Activated naive CD4-positive, alpha-beta T cell treated with anti-CD3 and anti-CD28 coated beads, Interleukin-2, amount 50 U/mL, for 24 hours (primary cell): ENCODE results near the gene BCL2L13.
"Not testable (repeated sequence)": the region's sequence is repeated elsewhere in the genome, so short reads cannot be mapped to it uniquely, and the experiment has no call there.

Source experiments
- H3K27ac Mint-ChIP-seq: one replicate; pipeline ENCODE4 v1.8.0; 2021; ENCODE audit warnings: mild to moderate bottlenecking, mixed read lengths
- H3K27me3 Mint-ChIP-seq: one replicate; pipeline ENCODE4 v1.8.0; 2021; ENCODE audit warnings: mixed read lengths
- H3K36me3 Mint-ChIP-seq: one replicate; pipeline ENCODE4 v1.8.0; 2021; ENCODE audit warnings: mixed read lengths
- H3K4me1 Mint-ChIP-seq: one replicate; pipeline ENCODE4 v1.8.0; 2021; ENCODE audit warnings: mixed read lengths
- H3K4me3 Mint-ChIP-seq: one replicate; pipeline ENCODE4 v1.8.0; 2021; ENCODE audit warnings: mild to moderate bottlenecking, mixed read lengths
- H3K9me3 Mint-ChIP-seq: one replicate; pipeline ENCODE4 v1.8.0; 2021; ENCODE audit warnings: mixed read lengths

Gene BCL2L13

DNA sequence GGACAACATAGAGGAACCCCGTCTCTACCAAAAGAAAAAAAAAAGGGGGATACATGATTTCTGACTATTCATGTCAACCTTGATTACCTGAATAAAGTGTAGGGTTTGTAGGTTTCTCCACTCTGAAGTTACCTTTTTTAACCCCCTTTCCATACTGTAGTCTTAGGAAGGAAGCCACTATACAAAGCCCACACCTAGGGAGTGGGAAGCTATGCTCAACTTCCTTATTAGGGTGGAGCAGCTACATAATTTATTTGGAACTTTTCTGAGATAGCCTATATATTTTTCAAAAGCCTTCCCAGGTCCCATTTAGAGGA lies 9.4 kb upstream of the BCL2L13 start:
- Mint-ChIP-seq H3K27ac (peak overlapping the region; percentile 98), H3K9me3 (no peaks in the 10 kb centered on the region)

DNA sequence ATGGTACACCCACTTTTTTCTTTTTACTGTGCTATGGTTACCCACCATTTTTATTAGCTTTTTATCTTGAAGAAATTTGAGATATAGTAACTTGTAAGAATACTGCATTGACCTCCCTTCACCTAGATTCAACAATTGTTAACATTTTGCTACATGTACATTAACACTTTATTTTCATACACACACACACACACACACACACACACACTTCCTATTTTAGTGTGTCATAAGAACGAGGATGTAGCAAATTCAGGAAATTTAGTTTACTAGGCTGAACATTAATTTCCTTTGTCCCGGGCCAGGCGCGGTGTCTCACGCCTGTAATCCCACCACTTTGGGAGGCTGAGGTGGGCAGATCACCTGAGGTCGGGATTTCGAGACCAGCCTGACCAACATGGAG lies 8.9 kb upstream of the BCL2L13 start:
- Mint-ChIP-seq H3K36me3 (no peaks in the 10 kb centered on the region), H3K27me3 (no peaks in the 10 kb centered on the region), H3K9me3 (no peaks in the 10 kb centered on the region), H3K4me1 (peaks cover 24% of the 10 kb centered on the region), H3K27ac (no peak overlapping the region), H3K4me3 (peak overlapping the region; percentile 99)

More for the DNA sequence above, 9.4 kb upstream of the BCL2L13 start:
- no peaks in the 10 kb centered on the region for H3K27me3 Mint-ChIP-seq
- H3K4me1 Mint-ChIP-seq, result peaks cover 26% of the 10 kb centered on the region
- peak overlapping the region; percentile 99 for H3K4me3 Mint-ChIP-seq
- no peaks in the 10 kb centered on the region for H3K36me3 Mint-ChIP-seq

DNA sequence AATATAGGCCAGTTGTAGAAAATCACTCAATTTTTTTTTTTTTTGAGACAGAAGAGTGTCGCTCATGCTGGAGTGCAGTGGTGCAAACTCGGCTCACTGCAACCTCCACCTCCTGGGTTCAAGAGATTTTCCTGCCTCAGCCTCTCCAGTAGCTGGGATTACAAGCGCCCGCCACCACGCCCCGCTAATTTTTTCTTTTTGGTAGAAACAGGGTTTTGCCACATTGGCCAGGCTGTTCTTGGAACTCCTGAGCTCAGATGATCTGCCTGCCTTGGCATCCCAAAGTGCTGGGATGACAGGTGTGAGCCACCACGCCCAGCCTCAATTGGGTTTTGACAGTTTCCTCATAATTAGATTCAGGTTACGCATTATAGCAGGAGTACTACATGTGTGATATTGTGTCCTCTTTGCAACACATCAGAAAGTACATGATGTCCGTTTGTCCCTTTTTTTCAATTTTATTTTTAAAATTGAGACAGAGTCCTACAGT lies 7.4 kb upstream of the BCL2L13 start:
- H3K27me3 Mint-ChIP-seq, result no peaks in the 10 kb centered on the region
- H3K4me3 Mint-ChIP-seq, result peak overlapping the region; percentile 33
- H3K4me1 Mint-ChIP-seq, result peaks cover 14% of the 10 kb centered on the region

DNA sequence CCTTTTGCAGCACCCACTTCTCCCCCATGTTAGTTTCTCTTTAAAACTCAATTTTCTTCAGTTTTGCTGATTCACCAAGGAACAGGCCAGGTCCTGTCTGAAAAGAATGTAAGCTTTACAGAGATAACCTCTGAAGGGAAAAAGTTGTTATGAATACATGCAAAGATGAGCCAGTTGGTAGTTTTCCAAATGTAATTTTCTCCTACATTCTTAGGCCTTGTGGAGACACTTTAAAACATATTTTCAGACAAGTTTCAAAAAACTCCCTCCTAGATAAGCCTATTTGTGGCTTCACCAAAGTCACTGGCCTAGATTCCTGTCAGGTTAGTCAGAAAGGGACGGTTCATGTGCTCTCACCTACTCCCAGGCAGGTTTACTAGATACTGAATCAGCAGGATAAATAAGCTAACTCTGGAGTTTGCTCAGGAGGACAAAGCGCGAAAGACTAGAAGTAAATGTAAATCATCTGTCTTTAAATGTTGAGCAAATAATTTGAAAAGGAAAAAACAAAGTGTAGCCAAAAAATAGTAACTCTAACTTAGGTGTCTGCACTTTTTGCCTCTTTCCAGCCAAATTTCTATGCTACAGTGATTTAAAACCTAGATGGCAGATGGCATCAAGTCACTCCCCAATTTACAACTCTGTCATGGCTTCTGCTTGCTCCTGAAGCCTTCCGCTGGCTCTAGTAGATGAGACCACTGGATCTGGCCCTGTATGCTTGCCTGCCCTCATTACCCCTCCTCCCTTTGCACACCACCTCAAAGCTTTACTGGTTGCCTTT lies 5.2 kb upstream of the BCL2L13 start:
- H3K27me3 Mint-ChIP-seq, result no peaks in the 10 kb centered on the region
- no peaks in the 10 kb centered on the region for H3K36me3 Mint-ChIP-seq
- no peak overlapping the region for H3K27ac Mint-ChIP-seq
- H3K4me1 Mint-ChIP-seq, result peaks cover 20% of the 10 kb centered on the region
- no peaks in the 10 kb centered on the region for H3K9me3 Mint-ChIP-seq
- no peak overlapping the region for H3K4me3 Mint-ChIP-seq

More for the DNA sequence above, 7.4 kb upstream of the BCL2L13 start:
- Mint-ChIP-seq H3K27ac (no peak overlapping the region), H3K9me3 (no peaks in the 10 kb centered on the region), H3K36me3 (no peaks in the 10 kb centered on the region)

DNA sequence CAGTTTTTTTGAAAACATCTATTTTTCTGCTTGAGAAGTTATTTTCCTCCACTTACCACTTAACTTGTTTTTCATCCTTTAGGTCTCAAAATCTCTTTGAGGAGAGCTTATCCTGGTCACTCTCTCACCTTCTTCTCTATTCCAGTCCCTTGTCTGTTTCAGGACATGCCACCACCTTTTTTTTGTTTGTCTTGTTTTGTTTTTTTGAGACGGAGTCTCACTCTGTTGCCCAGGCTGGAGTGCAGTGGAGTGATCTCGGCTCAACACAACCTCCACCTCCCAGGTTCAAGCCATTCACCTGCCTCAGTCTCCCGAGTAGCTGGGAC lies 4.6 kb upstream of the BCL2L13 start:
- peaks cover 17% of the 10 kb centered on the region for H3K4me1 Mint-ChIP-seq
- H3K27ac Mint-ChIP-seq, result no peak overlapping the region
- no peaks in the 10 kb centered on the region for H3K36me3 Mint-ChIP-seq
- no peak overlapping the region for H3K4me3 Mint-ChIP-seq
- H3K27me3 Mint-ChIP-seq, result no peaks in the 10 kb centered on the region
- no peaks in the 10 kb centered on the region for H3K9me3 Mint-ChIP-seq

DNA sequence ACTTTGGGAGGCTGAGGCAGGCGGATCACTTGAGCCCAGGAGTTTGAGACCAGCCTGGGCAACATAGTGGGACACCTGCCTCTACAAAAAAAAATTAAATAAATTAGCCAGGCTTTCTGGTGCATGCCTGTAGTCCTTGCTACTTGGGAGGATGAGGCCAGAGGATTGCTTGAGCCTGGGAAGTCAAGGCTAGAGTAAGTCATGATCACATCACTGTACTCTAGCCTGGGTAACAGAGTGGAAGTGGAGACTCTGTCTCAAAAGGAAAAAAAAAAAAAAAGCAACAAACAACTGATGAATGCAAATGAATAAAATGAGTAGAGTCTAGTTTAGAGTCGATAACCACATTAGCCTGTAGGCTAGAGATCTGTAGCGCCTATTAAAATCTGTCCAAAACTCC lies 3.9 kb upstream of the BCL2L13 start:
- no peak overlapping the region for H3K4me3 Mint-ChIP-seq
- H3K36me3 Mint-ChIP-seq, result no peaks in the 10 kb centered on the region
- H3K9me3 Mint-ChIP-seq, result no peaks in the 10 kb centered on the region
- no peak overlapping the region for H3K27ac Mint-ChIP-seq
- H3K27me3 Mint-ChIP-seq, result no peaks in the 10 kb centered on the region
- peaks cover 18% of the 10 kb centered on the region for H3K4me1 Mint-ChIP-seq

DNA sequence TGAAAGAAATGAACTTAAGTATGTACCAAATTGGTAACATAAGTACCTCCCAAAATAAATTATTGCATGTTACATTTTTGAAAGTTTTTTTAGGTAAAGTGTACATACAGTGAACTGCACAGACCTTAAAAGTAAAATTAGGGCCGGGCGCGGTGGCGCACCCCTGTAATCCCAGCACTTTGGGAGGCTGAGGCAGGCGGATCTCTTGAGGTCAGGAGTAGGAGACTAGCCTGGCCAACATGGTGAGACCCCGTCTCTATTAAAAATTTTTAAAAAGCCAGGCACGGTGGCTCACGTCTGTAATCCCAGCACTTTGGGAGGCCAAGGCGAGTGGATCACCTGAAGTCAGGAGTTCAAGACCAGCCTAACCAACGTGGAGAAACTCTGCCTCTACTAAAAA lies 1.7 kb upstream of the BCL2L13 start:
- not testable (repeated sequence) for H3K4me3 Mint-ChIP-seq, H3K9me3 Mint-ChIP-seq, H3K27me3 Mint-ChIP-seq, H3K27ac Mint-ChIP-seq, H3K36me3 Mint-ChIP-seq
- H3K4me1 Mint-ChIP-seq, result peaks cover 25% of the 10 kb centered on the region

DNA sequence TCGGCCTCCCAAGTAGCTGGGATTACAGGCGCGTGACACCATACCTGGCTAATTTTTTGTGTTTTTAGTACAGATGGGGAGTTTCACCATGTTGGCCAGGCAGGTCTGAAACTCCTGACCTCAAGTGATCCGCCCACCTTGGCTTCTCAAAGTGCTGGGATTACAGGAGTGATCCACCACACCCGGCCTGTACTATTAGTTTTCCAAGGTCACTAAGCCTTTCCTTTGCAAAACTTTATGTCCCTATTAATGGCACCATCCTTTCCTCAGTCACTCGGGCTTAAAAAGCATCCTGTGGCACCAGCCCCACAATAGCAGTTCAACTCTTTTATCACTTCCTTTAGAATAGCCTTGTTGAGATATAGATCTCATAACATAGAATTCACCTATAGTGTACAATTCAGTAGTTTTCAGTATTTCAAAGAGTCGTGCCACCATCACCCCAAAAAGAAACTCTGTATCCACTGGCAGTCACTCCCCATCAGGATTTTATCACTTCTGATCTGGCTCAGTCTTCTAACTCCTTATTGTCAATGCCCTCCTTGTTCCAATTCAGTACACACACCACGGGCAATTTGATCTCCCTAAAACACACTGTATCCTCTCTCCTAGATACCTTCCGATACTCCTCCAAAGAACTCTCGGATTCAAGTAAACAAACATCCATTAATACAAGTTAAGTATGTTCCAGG lies 921 bp upstream of the BCL2L13 start:
- H3K27me3 Mint-ChIP-seq, result no peaks in the 10 kb centered on the region
- H3K27ac Mint-ChIP-seq, result peak overlapping the region; percentile 99
- peak overlapping the region; percentile 98 for H3K4me3 Mint-ChIP-seq
- no peaks in the 10 kb centered on the region for H3K36me3 Mint-ChIP-seq
- H3K9me3 Mint-ChIP-seq, result no peaks in the 10 kb centered on the region
- H3K4me1 Mint-ChIP-seq, result peaks cover 25% of the 10 kb centered on the region

DNA sequence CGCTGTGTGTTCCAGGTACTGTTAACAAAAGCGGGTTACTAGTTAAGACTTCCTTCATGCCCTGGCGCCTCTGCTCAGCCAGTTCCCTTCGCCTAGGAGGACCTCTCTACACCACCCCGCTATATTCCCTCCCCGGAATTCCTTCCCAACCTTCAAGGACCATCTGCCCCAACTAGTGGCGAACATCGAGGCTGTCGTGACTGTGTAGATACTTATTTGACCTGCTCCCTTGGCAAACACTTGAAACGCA lies 450 bp upstream of the BCL2L13 start:
- Mint-ChIP-seq H3K27me3 (no peaks in the 10 kb centered on the region), H3K4me3 (peak overlapping the region; percentile 98), H3K9me3 (no peaks in the 10 kb centered on the region), H3K27ac (peak overlapping the region; percentile 99), H3K36me3 (peaks cover 3% of the 10 kb centered on the region), H3K4me1 (peaks cover 25% of the 10 kb centered on the region)

DNA sequence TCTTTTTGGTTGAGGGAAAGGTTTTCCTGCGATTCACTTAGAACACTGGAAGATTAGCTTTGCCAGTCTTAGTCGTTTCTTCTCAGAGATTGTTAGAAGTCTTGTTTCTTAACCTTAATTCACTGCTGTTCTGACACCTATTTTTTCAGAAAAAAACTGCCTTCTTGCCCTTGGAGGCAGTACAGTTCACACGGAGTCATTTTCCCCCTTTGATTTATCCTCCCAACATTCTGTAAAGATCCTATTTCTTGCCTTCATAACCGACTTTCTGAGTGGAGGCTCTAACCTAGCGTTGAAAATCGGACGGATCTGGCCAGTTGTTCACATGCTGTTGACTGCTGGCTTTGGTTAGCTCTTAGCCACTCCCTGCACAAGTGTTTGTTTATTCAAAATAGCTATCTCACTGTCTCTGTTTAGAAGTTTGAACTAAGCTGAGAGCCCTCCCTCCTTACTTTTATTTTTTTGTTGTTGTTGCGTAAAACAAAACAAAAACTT lies 737 bp downstream of the BCL2L13 start:
- H3K27ac Mint-ChIP-seq, result peak overlapping the region; percentile 99
- peaks cover 3% of the 10 kb centered on the region for H3K36me3 Mint-ChIP-seq
- peaks cover 25% of the 10 kb centered on the region for H3K4me1 Mint-ChIP-seq
- H3K4me3 Mint-ChIP-seq, result peak overlapping the region; percentile 98
- no peaks in the 10 kb centered on the region for H3K9me3 Mint-ChIP-seq
- H3K27me3 Mint-ChIP-seq, result no peaks in the 10 kb centered on the region

DNA sequence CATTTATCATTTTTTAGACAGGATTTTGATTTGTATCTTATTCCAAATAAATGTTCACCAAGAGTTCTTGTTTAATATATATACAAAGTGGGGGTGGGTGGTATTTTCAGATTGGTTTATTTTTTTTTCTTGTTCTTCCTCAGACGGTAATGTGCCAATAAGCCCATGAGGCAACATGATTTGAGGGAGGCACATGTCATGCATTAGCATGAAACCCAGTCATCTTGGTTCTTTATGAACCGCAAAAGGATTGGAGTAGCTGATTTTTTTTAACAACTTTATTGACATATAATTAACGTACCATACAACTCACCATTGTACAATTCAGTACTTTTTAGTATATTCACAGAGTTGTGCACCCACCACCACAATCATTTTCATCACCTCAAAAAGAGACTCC lies 2.7 kb downstream of the BCL2L13 start:
- Mint-ChIP-seq H3K27me3 (no peaks in the 10 kb centered on the region), H3K36me3 (peaks cover 3% of the 10 kb centered on the region), H3K4me3 (no peak overlapping the region), H3K4me1 (peaks cover 31% of the 10 kb centered on the region), H3K27ac (no peak overlapping the region), H3K9me3 (no peaks in the 10 kb centered on the region)

DNA sequence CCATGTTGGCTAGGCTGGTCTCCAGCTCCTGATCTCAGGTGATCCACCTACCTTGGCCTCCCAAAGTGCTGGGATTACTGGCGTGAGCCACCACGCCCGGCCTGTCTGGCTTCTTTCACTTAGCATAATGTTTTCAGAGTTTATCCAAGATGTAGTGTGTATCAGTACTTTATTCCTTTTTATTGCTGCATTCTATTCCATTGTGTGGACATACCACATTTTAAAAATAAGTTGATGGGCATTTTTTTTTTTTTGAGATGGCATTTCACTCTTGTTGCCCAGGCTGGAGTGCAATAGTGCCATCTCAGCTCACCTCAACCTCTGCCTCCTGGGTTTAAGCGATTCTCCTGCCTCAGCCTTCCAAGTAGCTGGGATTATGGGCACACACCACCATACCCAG lies 3.8 kb downstream of the BCL2L13 start:
- not testable (repeated sequence) for H3K27me3 Mint-ChIP-seq, H3K9me3 Mint-ChIP-seq, H3K4me3 Mint-ChIP-seq, H3K36me3 Mint-ChIP-seq
- Mint-ChIP-seq H3K4me1 (peaks cover 33% of the 10 kb centered on the region), H3K27ac (peak overlapping the region; percentile 68)

DNA sequence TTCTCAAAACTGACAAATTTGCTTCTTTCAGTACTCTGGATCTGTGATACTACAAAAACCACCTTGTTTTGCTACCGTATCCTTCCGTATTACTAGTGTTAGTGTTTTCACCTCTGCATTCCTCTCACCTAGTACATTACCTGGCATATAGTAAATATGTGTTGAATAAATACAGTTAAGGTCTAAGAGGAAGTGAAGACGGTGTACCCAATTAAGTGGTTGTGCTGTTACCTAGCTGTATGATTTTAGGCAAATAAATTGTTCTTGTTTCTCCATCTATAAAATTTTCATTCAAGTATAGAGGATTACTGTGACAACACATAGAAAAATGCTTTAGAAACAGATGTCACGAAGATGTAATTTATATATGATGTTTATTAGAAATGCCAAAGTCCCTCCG lies 8.9 kb downstream of the BCL2L13 start:
- no peaks in the 10 kb centered on the region for H3K27me3 Mint-ChIP-seq
- no peaks in the 10 kb centered on the region for H3K9me3 Mint-ChIP-seq
- peaks cover 5% of the 10 kb centered on the region for H3K36me3 Mint-ChIP-seq
- H3K27ac Mint-ChIP-seq, result no peak overlapping the region
- no peak overlapping the region for H3K4me3 Mint-ChIP-seq
- peaks cover 11% of the 10 kb centered on the region for H3K4me1 Mint-ChIP-seq

DNA sequence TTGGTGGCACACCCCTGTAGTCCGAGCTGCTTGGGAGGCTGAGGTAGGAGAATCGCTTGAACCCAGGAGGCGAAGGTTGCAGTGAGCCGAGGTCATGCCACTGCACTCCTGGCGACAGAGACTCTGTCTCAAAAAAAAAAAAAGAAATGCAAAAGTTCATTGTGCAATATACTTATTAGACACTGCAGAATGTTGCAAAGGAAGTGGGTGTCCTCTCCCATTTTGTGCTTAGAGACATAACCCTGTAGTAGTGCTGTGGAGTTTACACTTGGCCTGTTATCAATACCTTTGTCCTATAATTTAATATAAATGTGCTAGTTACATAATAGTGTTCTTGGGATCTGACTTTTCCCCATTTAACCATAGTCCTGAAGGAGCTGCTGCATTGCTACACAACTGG lies 9.4 kb downstream of the BCL2L13 start:
- Mint-ChIP-seq H3K36me3 (peaks cover 2% of the 10 kb centered on the region), H3K27ac (no peak overlapping the region), H3K9me3 (no peaks in the 10 kb centered on the region), H3K4me3 (no peak overlapping the region), H3K27me3 (no peaks in the 10 kb centered on the region), H3K4me1 (peaks cover 11% of the 10 kb centered on the region)

DNA sequence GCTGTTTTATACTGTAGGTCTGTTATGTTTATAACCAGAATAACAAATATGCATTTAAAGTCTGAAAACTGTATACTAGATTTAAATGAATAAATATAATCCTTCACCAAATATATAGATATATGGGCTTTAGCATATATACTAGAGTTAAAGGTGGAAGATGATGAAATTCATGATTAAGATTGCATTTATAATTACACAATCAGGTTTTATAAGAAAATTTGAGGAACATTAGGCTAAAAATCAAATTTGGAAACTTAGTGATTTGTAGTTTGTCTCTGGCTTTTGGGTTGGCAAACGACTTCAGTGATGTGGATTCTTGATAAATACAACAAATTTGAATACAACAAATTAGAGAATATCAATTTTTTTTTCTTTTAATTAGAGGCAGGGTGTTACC lies 10.0 kb downstream of the BCL2L13 start:
- peaks cover 2% of the 10 kb centered on the region for H3K36me3 Mint-ChIP-seq
- peaks cover 17% of the 10 kb centered on the region for H3K4me1 Mint-ChIP-seq
- H3K9me3 Mint-ChIP-seq, result no peaks in the 10 kb centered on the region
- H3K27ac Mint-ChIP-seq, result no peak overlapping the region
- H3K4me3 Mint-ChIP-seq, result no peak overlapping the region
- no peaks in the 10 kb centered on the region for H3K27me3 Mint-ChIP-seq

DNA sequence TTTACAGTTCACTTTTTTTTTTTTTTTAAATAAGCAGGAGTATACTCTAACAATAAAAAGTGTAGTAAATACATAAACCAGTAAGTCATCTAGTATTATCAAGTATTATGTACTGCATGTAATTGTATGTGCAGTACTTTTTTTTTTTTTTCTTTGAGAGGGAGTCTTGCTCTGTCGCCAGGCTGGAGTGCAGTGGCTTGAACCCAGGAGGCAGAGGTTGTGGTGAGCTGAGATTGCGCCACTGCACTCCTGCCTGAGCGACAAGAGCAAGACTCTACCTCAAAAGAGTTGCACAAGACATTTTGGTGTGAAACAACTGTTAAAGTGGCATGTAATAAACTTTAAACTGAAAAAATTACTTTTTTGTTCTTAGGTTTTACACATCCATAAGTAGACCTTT lies 16.7 kb downstream of the BCL2L13 start:
- H3K4me1 Mint-ChIP-seq, result peaks cover 6% of the 10 kb centered on the region
- no peaks in the 10 kb centered on the region for H3K9me3 Mint-ChIP-seq
- H3K4me3 Mint-ChIP-seq, result no peak overlapping the region
- H3K36me3 Mint-ChIP-seq, result peaks cover 3% of the 10 kb centered on the region
- H3K27me3 Mint-ChIP-seq, result no peaks in the 10 kb centered on the region
- no peak overlapping the region for H3K27ac Mint-ChIP-seq
